Heart left ventricle (tissue), 16 donors: ENCODE data around the gene TRPT1. TPM values are rescaled to one million over a fixed set of nuclear protein-coding genes. Genes with fewer than 3 reads are reported as not detected.

ENCODE experiments used
- ATAC-seq, 4 donors: fragments of 200-7000 bp; cut with Tn5 transposase; one replicate each; pipeline ENCODE4 v1.9.1; 2020 to 2022; ENCODE audit warnings: moderate library complexity in 4 of 4, mild to moderate bottlenecking in 3 of 4, moderate number of reproducible peaks in 1 of 4
- DNase-seq, 5 donors: peaks; one replicate each; pipeline ENCODE4 v3.0.0-alpha.2; 2020
- H3K27ac ChIP-seq, 12 donors: fragments of 200-600 bp; sonication (generic) in 4 of 12; one replicate each; pipeline versions ENCODE4 v1.5.0 to v1.8.0; 2016 to 2022; ENCODE audit warnings: mild to moderate bottlenecking in 2 of 12
- H3K27me3 ChIP-seq, 9 donors: fragments of 200-600 bp; sonication (generic) in 2 of 9; one replicate each; pipeline versions ENCODE4 v1.5.1 to v1.8.0; 2016 to 2022; ENCODE audit warnings: mild to moderate bottlenecking in 3 of 9
- H3K36me3 ChIP-seq, 9 donors: fragments of 200-600 bp; sonication (generic) in 2 of 9; one replicate each; pipeline versions ENCODE4 v1.5.0 to v1.8.0; 2018 to 2022; ENCODE audit warnings: mild to moderate bottlenecking in 2 of 9
- H3K4me1 ChIP-seq, 12 donors: fragments of 200-600 bp; sonication (generic) in 4 of 12; one replicate each; pipeline versions ENCODE4 v1.5.0 to v1.8.0; 2016 to 2022; ENCODE audit warnings: mild to moderate bottlenecking in 3 of 12
- H3K4me3 ChIP-seq, 12 donors: fragments of 200-600 bp; sonication (generic) in 4 of 12; one replicate each; pipeline versions ENCODE4 v1.5.0 to v1.8.0; 2017 to 2022; ENCODE audit warnings: mild to moderate bottlenecking in 9 of 12, moderate library complexity in 4 of 12
- H3K9me3 ChIP-seq, 12 donors: fragments of 200-600 bp; sonication (generic) in 4 of 12; one replicate each; pipeline versions ENCODE4 v1.5.0 to v1.8.0; 2016 to 2022; ENCODE audit warnings: mild to moderate bottlenecking in 1 of 12
- CTCF ChIP-seq, 12 donors: fragments of 200-600 bp; sonication (generic) in 4 of 12; IDR thresholded peaks; one replicate each; pipeline versions ENCODE4 v1.5.0 to v1.8.0; 2018 to 2022; ENCODE audit warnings: antibody characterized with exemption in 12 of 12, mild to moderate bottlenecking in 5 of 12
- POLR2A ChIP-seq, 2 donors: fragments of 450-650 bp; IDR thresholded peaks; one replicate each; pipeline ENCODE4 v1.6.1; 2017; ENCODE audit warnings: antibody characterized with exemption in 2 of 2, mild to moderate bottlenecking in 2 of 2, moderate library complexity in 2 of 2
- WGBS, 4 donors: extraction: QIAGEN DNeasy Blood & Tissue Kit in 2 of 4; methylation state at CpG; one replicate each; pipeline versions ENCODE4 v1.1.5 to v1.1.7; 2013 to 2018; 5-methylcytosine and 5-hydroxymethylcytosine counted together
- intact Hi-C, 10 donors: fragments of 100-400 bp; cut with DNase I; formaldehyde crosslinking; loops; one replicate each; pipeline versions ENCODE4 v1.11.1 to v1.14.2; 2022
- polyA plus RNA-seq, 2 donors: library from polyadenylated mRNA; stranded (reverse); fragments of 200-250 nt; gene quantifications; one replicate each; pipeline ENCODE4 v1.2.3, GENCODE V29; 2013
- total RNA-seq, 9 donors: library from RNA; depleted of rRNA in 2 of 9; stranded (reverse); fragments of >200 nt in 2 of 9; fragmentation: NEBNext Ultra II Directional in 3 of 9; extraction: Animal tissue kit (Norgen Biotek cat#: 25700) in 3 of 9; gene quantifications; one replicate each; pipeline versions ENCODE4 v1.1.0 to v1.2.4, GENCODE V29; 2016 to 2023
- donor health status: ischemic (EF 13 %, LVEDD 7.1; RV severe dilation, severe dysfunction).
- donor health status: healthy with polysubstance abuse.
- donor health status: DM: no; HTN: yes; CAD: no.
- donor health status: DM: no; HTN: no; CAD: no.
- donor health status: ischemic (EF 25% LVEDD 6.9; RV normal size, moderate dysfunction).
- donor health status: ischemic (EF 25% LVEDD 5.7; RV mildly dilated, moderate dysfunction).
- donor health status: healthy.
- donor health status: DM: yes; HTN: yes; CAD: no.
- donor health status: ischemic (EF 35%, LVEDD 5.7; RV mildly dilated, moderate dysfunction).
- donor health status: nonischemic (EF 11% LVEDD 7.7; RV severe dilation, severe dysfunction).
- donor health status: DM: yes; HTN: yes; CAD: no.
- donor health status: PGD.
- donor health status: ischemic (EF 29% LVEDD 5.4; RV normal size, mild dysfunction).
- donor health status: nonischemic (EF 23%, LVEDD 6.1; RV moderate dilation, normal function).

Gene TRPT1
- total and polyA plus RNA-seq, 11 donors, result 51.2 to 146 (median 65.3) TPM

- DNase-seq (no peak), ATAC-seq (no peak)
- no peaks in the 10 kb centered on the region for H3K27me3 ChIP-seq
- H3K9me3 ChIP-seq, result peaks cover 0 to under 1% (median 0%) of the 10 kb centered on the region in 12 donors
- H3K4me3 ChIP-seq, result no peak overlapping the region
- no peak for TF ChIP-seq CTCF (IDR thresholded peaks at IDR 0.05)
- 87 to 98% (median 97%) methylated on average over 11 to 12 of the region's 12 CpGs for WGBS, 4 donors
- intact Hi-C loops, result no loop called here
- no peak overlapping the region for H3K27ac ChIP-seq
- peaks cover 0 to 2% (median 0%) of the 10 kb centered on the region in 9 donors for H3K36me3 ChIP-seq
- H3K4me1 ChIP-seq, result peaks cover 5 to 40% (median 32%) of the 10 kb centered on the region in 12 donors
Observed at GRCh38 chr11:64178951-64179639, 46.9 kb downstream of the TRPT1 start.

GRCh38 chr11:64178203-64178602, 47.8 kb downstream of the TRPT1 start:
- TF ChIP-seq POLR2A (IDR thresholded peaks at IDR 0.05), result no peak
- TF ChIP-seq CTCF (IDR thresholded peaks at IDR 0.05), result no peak
- Histone ChIP-seq H3K4me3 (no peak overlapping the region), H3K9me3 (peaks cover 0 to 7% (median 0%) of the 10 kb centered on the region in 12 donors), H3K27me3 (no peaks in the 10 kb centered on the region), H3K36me3 (peaks cover 0 to 2% (median 0%) of the 10 kb centered on the region in 9 donors), H3K27ac (no peak overlapping the region), H3K4me1 (peaks cover 5 to 31% (median 24%) of the 10 kb centered on the region in 12 donors)
- DNase-seq, result no peak
- intact Hi-C loops, result no loop called here
- WGBS, 4 donors, result 91 to 100% (median 96%) methylated on average over 1 of the region's 1 CpG
- no peak for ATAC-seq

GRCh38 chr11:64176751-64177150, 49.2 kb downstream of the TRPT1 start:
- 80 to 91% (median 83%) methylated on average over 8 of the region's 8 CpGs for WGBS, 4 donors
- Histone ChIP-seq H3K36me3 (peaks cover 0 to 2% (median 0%) of the 10 kb centered on the region in 9 donors), H3K27ac (no peak overlapping the region), H3K4me1 (peaks cover 2 to 19% (median 13%) of the 10 kb centered on the region in 12 donors), H3K9me3 (peaks cover 0 to 7% (median 0%) of the 10 kb centered on the region in 12 donors), H3K4me3 (no peak overlapping the region), H3K27me3 (no peaks in the 10 kb centered on the region)
- DNase-seq, result no peak
- intact Hi-C loops, result no loop called here
- ATAC-seq, result no peak
- TF ChIP-seq POLR2A (IDR thresholded peaks at IDR 0.05) (no peak), CTCF (IDR thresholded peaks at IDR 0.05) (no peak)

Other genes starting within 250 kb of the TRPT1 start
- gene OTUB1, start 239.7 kb downstream of the TRPT1 start, total RNA-seq, result 10 to 100 TPM; 47.4 to 73.1 (median 54.5) TPM
- gene OTUB1, start 239.7 kb downstream of the TRPT1 start, polyA plus RNA-seq, result 10 to 100 TPM; 46.7 to 83.1 TPM
- gene FLRT1, start 190.3 kb downstream of the TRPT1 start, total RNA-seq, result 1 to 10 TPM in 1 of 9 donors, under 1 TPM in 8; 0.20 to 1.4 (median 0.37) TPM
- under 1 TPM; 0.22 to 0.46 TPM for gene FLRT1, start 190.3 kb downstream of the TRPT1 start, polyA plus RNA-seq
- 100 to 1,000 TPM in 6 of 9 donors, 10 to 100 TPM in 3; 61.3 to 166 (median 116) TPM for gene MACROD1, start 60.1 kb downstream of the TRPT1 start, total RNA-seq
- 100 to 1,000 TPM in 1 of 2 donors, 10 to 100 TPM in 1; 48.9 to 287 TPM for gene MACROD1, start 60.1 kb downstream of the TRPT1 start, polyA plus RNA-seq
- gene STIP1, start 40.0 kb downstream of the TRPT1 start, total RNA-seq, result 100 to 1,000 TPM in 2 of 9 donors, 10 to 100 TPM in 7; 74.9 to 143 (median 88.8) TPM
- 100 to 1,000 TPM in 1 of 2 donors, 10 to 100 TPM in 1; 68.8 to 175 TPM for gene STIP1, start 40.0 kb downstream of the TRPT1 start, polyA plus RNA-seq
- 10 to 100 TPM in 2 of 9 donors, 1 to 10 TPM in 7; 3.4 to 71.5 (median 5.7) TPM for gene FERMT3, start 19.5 kb downstream of the TRPT1 start, total RNA-seq
- gene FERMT3, start 19.5 kb downstream of the TRPT1 start, polyA plus RNA-seq, result 1 to 10 TPM; 2.8 to 7.9 TPM
- gene NUDT22, start 88 bp upstream of the TRPT1 start, total RNA-seq, result 10 to 100 TPM; 63.7 to 93.0 (median 70.3) TPM
- gene NUDT22, start 88 bp upstream of the TRPT1 start, polyA plus RNA-seq, result 10 to 100 TPM; 74.9 to 90.9 TPM
- gene DNAJC4, start 4.4 kb upstream of the TRPT1 start, total RNA-seq, result 10 to 100 TPM; 31.2 to 63.6 (median 47.2) TPM
- gene DNAJC4, start 4.4 kb upstream of the TRPT1 start, polyA plus RNA-seq, result 100 to 1,000 TPM in 1 of 2 donors, 10 to 100 TPM in 1; 33.8 to 123 TPM
- 100 to 1,000 TPM; 172 to 332 (median 241) TPM for gene VEGFB, start 8.4 kb upstream of the TRPT1 start, total RNA-seq
- 100 to 1,000 TPM; 127 to 304 TPM for gene VEGFB, start 8.4 kb upstream of the TRPT1 start, polyA plus RNA-seq
- gene FKBP2, start 14.9 kb upstream of the TRPT1 start, total RNA-seq, result 10 to 100 TPM; 35.0 to 71.5 (median 51.8) TPM
- gene FKBP2, start 14.9 kb upstream of the TRPT1 start, polyA plus RNA-seq, result 100 to 1,000 TPM; 226 to 250 TPM
- gene PPP1R14B, start 20.8 kb upstream of the TRPT1 start, total RNA-seq, result 100 to 1,000 TPM in 4 of 9 donors, 10 to 100 TPM in 5; 69.6 to 244 (median 90.4) TPM
- gene PPP1R14B, start 20.8 kb upstream of the TRPT1 start, polyA plus RNA-seq, result 100 to 1,000 TPM; 160 to 167 TPM
- 10 to 100 TPM in 3 of 9 donors, 1 to 10 TPM in 6; 7.6 to 19.1 (median 9.8) TPM for gene PLCB3, start 25.3 kb upstream of the TRPT1 start, total RNA-seq
- 10 to 100 TPM in 1 of 2 donors, 1 to 10 TPM in 1; 7.4 to 11.6 TPM for gene PLCB3, start 25.3 kb upstream of the TRPT1 start, polyA plus RNA-seq
- 100 to 1,000 TPM in 2 of 9 donors, 10 to 100 TPM in 7; 41.5 to 123 (median 49.9) TPM for gene BAD, start 58.5 kb upstream of the TRPT1 start, total RNA-seq
- 10 to 100 TPM; 76.9 to 94.6 TPM for gene BAD, start 58.5 kb upstream of the TRPT1 start, polyA plus RNA-seq
- 10 to 100 TPM; 24.3 to 48.3 (median 26.2) TPM for gene GPR137, start 59.7 kb upstream of the TRPT1 start, total RNA-seq
- gene GPR137, start 59.7 kb upstream of the TRPT1 start, polyA plus RNA-seq, result 10 to 100 TPM; 20.2 to 44.0 TPM
- not detected for gene KCNK4, start 65.1 kb upstream of the TRPT1 start, total RNA-seq
- not detected for gene KCNK4, start 65.1 kb upstream of the TRPT1 start, polyA plus RNA-seq
- not detected for gene CATSPERZ, start 74.2 kb upstream of the TRPT1 start, total RNA-seq
- not detected for gene CATSPERZ, start 74.2 kb upstream of the TRPT1 start, polyA plus RNA-seq
- 100 to 1,000 TPM in 8 of 9 donors, 10 to 100 TPM in 1; 94.0 to 291 (median 145) TPM for gene ESRRA, start 79.3 kb upstream of the TRPT1 start, total RNA-seq
- 100 to 1,000 TPM; 217 to 260 TPM for gene ESRRA, start 79.3 kb upstream of the TRPT1 start, polyA plus RNA-seq
- gene TRMT112, start 91.4 kb upstream of the TRPT1 start, total RNA-seq, result 100 to 1,000 TPM in 4 of 9 donors, 10 to 100 TPM in 5; 80.0 to 169 (median 95.6) TPM
- gene TRMT112, start 91.4 kb upstream of the TRPT1 start, polyA plus RNA-seq, result 100 to 1,000 TPM; 172 to 186 TPM
- gene PRDX5, start 91.9 kb upstream of the TRPT1 start, total RNA-seq, result 100 to 1,000 TPM; 220 to 561 (median 290) TPM
- gene PRDX5, start 91.9 kb upstream of the TRPT1 start, polyA plus RNA-seq, result 100 to 1,000 TPM; 385 to 882 TPM
- 10 to 100 TPM in 1 of 9 donors, 1 to 10 TPM in 8; 4.1 to 16.2 (median 7.3) TPM for gene CCDC88B, start 114.0 kb upstream of the TRPT1 start, total RNA-seq
- 10 to 100 TPM in 1 of 2 donors, 1 to 10 TPM in 1; 8.1 to 24.0 TPM for gene CCDC88B, start 114.0 kb upstream of the TRPT1 start, polyA plus RNA-seq
- 10 to 100 TPM; 12.8 to 32.5 (median 18.3) TPM for gene RPS6KA4, start 133.0 kb upstream of the TRPT1 start, total RNA-seq
- 10 to 100 TPM; 15.0 to 30.4 TPM for gene RPS6KA4, start 133.0 kb upstream of the TRPT1 start, polyA plus RNA-seq